NCI-H2107 treated with DMSO at 0.1 percent for 48 hours (cell line): ENCODE data around the gene AADACL3.
"Not testable (repeated sequence)": the region's sequence is repeated elsewhere in the genome, so short reads cannot be mapped to it uniquely, and the experiment has no call there.

Experiments used
- DNase-seq: peaks from one replicate; lab custom pipeline; 2025; ENCODE audit not compliant: unreplicated experiment; lab: John Stamatoyannopoulos, UW

The AADACL3 gene

GRCh38 chr1:12715896-12716437 is at the start of gene AADACL3:
Gene AADACL3, plus strand, starts transcription at chr1:12716110. Its CDS starts 67 bp downstream, at chr1:12716177.
- DNase-seq = no peak

GRCh38 chr1:12666141-12666735 is 49.7 kb upstream of the AADACL3 start:
- no peak for DNase-seq

- DNase-seq = peak; percentile 3
Observed at GRCh38 chr1:12669529-12670068, 46.3 kb upstream of the AADACL3 start.

- DNase-seq = no peak
Observed at GRCh38 chr1:12674358-12674757, 41.6 kb upstream of the AADACL3 start.

GRCh38 chr1:12676122-12676521 is 39.8 kb upstream of the AADACL3 start:
- not testable (repeated sequence) for DNase-seq

GRCh38 chr1:12677565-12677964 is 38.3 kb upstream of the AADACL3 start:
- DNase-seq = no peak

- DNase-seq = no peak
Observed at GRCh38 chr1:12678350-12678749, 37.6 kb upstream of the AADACL3 start.

- DNase-seq = no peak
Observed at GRCh38 chr1:12678820-12679219, 37.1 kb upstream of the AADACL3 start.

- no peak for DNase-seq
Observed at GRCh38 chr1:12690156-12690555, 25.8 kb upstream of the AADACL3 start.

GRCh38 chr1:12692967-12693782 is 22.7 kb upstream of the AADACL3 start:
- DNase-seq = no peak

GRCh38 chr1:12696658-12697057 is 19.3 kb upstream of the AADACL3 start:
- no peak for DNase-seq

GRCh38 chr1:12697397-12697796 is 18.5 kb upstream of the AADACL3 start:
- no peak for DNase-seq

- no peak for DNase-seq
Observed at GRCh38 chr1:12703821-12704451, 12.0 kb upstream of the AADACL3 start.

GRCh38 chr1:12706061-12706460 is 9.8 kb upstream of the AADACL3 start:
- no peak for DNase-seq

GRCh38 chr1:12708396-12709090 is 7.4 kb upstream of the AADACL3 start:
- DNase-seq = no peak

- no peak for DNase-seq
Observed at GRCh38 chr1:12709091-12709491, 6.8 kb upstream of the AADACL3 start.

GRCh38 chr1:12709696-12710095 is 6.2 kb upstream of the AADACL3 start:
- DNase-seq = no peak

GRCh38 chr1:12711536-12711935 is 4.4 kb upstream of the AADACL3 start:
- no peak for DNase-seq

GRCh38 chr1:12712076-12712475 is 3.8 kb upstream of the AADACL3 start:
- DNase-seq = no peak

- DNase-seq = no peak
Observed at GRCh38 chr1:12712929-12713328, 3.0 kb upstream of the AADACL3 start.

GRCh38 chr1:12713651-12714050 is 2.3 kb upstream of the AADACL3 start:
- DNase-seq = not testable (repeated sequence)
